NCI-H2227 treated with DMSO at 0.1 percent for 48 hours (cell line): ENCODE measurements around the gene PHKA2.

Experiments used
- DNase-seq: peaks from one replicate; lab custom pipeline; 2025; lab: John Stamatoyannopoulos, UW

Gene PHKA2

DNA sequence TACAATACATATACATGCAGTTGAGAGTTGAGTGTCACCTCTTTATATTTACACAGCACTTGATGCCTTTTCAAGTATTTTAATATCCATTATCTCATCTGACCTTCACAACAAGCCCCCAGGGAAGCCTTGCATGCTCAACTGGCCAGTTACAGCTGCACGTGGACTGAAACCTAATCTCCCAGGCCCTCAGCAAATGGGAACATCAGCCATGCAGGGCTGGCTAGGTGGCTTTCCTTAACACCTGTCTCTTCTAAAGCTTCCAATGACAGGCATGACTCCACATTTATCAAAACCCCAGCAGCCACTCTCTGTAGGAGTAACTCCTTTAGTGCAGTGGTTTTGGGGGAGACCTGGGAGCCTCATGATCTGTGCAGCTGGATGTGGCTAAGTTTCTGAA lies 56.4 kb downstream of the PHKA2 start:
- DNase-seq = peak; percentile 24

DNA sequence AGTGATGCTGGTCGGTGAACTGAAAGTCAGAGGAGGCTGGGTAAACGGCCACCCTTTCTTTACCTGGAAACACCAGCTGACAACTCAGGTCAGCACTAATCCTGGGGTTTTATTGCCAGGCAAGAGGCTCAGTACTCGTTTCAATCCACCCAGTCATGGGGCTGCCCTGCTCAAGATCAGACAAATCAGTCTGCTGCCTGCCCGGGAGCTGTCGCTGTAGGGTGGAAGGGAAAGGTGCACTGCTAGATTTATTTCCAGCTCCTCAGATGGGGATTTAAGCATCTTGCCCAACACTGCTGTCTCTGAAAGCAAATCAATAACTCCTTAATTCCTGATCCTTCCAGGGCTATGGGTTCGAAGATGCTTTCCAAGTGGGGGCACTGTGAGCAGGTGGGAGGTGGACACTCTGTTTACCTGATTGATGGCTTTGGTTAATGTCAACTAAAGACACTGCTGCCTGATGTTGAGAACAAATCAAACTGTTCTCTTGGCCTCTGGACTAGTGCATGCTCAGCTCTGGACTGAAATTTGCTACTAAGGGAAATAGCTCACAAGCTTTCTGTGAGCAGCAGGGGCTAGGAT lies 59.3 kb downstream of the PHKA2 start:
- DNase-seq = no peak

DNA sequence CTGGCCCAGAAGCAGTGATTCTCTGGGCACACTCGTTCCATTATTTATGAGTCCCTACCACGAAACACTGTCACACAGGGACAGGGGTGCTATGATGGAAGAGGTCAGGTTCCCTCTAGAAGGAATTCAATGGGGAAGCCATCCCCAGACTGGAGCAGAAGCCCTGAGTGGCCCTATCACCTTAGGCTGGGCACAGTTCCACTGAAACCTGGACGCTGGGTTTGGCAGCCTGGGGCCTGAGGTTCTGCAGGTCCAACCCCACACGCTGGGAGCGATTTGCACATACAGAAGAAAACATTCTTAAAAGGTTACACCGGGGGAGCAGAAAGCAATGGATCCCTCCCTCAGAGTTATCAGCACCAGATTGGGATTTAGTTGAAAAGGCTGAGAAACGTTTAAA lies 63.3 kb downstream of the PHKA2 start:
- DNase-seq = no peak

DNA sequence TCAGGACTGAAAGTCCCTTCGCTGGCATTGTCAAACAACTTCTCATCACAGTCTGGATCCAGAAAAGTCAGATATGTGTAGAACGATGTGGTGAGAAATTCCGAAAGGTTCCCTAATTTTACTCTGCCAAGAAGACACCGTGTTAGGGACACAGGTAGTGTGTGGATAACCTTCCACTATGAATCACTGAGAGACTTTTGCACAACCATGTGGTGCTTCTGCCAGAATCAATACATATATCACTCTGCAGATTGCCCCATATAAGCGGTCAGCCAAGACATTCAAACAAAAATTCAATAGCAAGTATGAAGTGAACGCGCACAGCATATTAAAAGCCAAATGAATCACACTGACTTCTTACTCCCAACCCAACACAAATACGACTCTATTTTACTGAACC lies 63.8 kb downstream of the PHKA2 start:
- no peak for DNase-seq

DNA sequence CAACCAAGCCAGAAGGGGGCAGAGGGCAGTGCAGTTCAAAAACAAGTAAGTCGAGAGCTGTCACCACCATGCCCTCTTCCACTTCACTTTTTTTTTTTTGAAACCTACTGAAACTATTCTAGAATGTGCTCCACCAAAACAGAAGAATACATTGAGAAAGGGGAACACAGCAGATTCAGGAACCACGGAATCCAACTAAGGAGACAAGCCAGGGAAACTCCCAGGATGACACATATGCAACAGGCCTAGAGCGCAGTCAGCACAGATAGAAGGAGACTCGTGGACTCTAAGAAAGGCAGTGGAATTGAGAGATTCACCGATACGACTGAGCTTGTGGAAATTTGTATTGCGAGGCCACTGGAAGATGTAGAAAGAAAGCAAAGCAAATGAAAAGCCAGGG lies 66.1 kb downstream of the PHKA2 start:
- no peak for DNase-seq

DNA sequence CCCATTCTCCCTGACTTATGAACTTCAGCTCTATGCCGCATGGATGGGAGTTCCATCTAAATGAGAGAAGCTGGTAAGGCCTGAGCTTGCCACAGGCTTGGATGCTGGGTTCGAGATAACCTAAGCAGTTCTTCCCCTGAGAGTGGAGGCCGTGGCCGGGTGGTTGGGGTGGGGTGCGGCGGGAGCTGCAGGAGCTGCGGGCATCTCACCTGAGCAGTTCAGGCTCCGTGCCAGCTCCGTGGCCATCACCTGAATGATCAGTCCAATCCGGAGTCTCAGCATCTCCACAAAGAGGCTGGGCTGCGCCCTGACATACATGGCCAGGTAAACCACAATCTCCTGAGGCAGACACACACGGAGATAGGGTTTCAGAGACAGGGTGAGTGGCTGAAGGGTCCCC lies 77.6 kb downstream of the PHKA2 start:
- no peak for DNase-seq

DNA sequence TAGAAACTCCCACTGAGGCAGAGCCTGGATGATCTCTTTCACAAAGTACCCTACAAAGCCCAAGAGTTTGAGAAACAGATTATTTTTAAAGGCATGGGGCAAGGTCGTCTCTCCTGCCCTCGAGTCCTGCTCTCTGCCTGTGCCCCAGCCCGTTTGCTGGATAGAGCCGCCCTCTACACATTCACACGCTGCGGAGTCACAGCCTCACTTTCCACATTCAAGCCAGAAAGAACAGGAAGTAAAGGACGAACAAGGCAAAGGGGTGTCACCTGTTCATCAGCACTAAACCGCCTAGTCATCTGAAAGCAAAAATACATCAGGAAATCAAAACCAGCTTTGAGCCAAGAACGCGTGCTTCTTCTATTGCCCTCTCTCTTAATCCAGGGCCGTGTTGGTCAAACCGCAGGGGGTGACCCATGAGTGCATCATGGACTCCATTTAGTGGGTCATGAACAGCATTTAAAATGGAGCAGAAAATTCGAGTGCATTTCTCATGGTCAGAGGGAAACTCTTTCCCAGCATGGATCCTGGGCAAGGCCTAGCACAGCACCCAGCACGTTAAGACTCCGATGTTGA lies 83.4 kb downstream of the PHKA2 start:
- DNase-seq = no peak

DNA sequence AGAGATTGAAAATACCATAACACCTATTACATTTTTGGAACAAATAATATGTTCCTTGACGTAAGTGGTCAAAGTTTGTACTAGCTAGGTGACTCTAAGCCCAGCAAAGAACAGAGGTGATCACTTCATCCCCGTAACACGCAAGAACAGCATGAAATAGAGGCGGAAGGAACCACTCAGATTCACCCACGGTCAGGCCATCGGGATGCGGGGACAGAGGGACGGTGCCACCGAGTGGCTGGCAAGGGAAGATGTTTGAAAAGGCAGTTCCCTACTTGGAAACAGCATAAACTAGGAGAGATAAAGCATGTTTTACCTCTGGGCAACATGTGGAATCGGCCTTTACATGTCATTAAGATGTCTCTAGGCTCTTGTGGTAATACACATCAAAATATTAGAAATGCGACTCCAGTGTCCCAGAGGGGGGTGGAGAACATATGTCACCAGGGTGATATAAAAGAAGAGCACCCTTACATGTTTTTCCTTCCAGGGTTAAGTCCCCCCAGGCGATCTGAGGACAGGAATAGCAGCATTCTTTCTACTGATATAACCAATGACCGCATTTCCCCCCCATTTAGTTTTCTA lies 84.0 kb downstream of the PHKA2 start:
- no peak for DNase-seq

DNA sequence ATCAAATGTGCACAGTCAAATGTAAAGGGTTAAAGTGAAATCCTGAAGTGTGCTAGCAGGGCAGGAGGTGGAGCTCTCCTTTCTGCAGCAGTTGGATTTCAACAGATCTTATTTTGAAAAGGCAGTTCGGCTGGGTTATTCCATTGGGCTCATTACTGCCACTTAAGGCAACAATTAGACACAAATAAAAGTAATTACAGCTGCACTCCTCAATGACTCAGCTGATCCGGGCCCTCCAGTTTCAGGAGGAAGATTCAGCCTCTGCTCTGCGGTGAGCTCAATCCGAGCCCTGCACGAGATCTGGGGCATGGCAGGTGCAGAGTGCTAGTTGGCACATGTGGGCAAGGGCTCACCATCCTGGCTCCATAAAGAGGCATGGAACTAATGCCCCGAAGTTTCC lies 85.4 kb downstream of the PHKA2 start:
- DNase-seq = no peak

DNA sequence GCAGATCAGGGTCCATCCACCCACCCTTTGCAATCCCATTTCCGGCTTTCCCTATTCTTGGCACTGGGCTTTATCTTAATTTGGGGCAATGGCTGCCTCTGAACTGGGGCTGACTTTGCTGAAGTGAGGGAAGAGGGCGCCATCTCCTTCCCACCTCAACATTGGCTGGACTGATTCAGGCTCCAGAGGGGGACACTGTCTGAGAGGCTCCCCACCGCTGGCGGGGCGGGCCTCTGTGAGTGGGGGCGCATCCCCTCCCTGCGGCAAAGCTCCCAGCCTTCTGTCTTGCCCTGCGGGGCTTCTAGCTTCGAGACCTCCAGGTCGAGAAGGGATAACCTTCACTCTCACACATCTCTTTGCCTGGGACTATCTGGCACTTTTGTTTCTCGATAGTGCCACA lies 85.8 kb downstream of the PHKA2 start:
- no peak for DNase-seq

DNA sequence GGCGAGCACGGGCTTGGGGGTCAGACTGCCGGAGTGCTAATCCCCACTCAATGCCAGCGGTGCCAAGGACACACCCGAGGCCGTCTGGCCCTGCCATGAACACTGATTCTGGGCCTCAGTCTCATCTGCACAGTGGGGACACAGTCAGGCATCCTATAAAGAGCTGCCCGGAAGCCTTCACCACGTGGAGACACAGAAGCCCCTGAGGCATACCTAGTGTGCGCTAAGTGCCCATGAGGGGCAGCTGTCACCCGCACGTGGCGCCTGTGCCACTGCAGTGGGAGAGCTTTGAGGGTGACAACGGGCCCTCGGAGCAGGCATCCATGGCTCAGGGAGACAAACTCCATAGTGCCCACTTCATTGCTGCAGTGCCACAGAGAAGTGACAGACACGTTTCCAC lies 86.3 kb downstream of the PHKA2 start:
- no peak for DNase-seq

DNA sequence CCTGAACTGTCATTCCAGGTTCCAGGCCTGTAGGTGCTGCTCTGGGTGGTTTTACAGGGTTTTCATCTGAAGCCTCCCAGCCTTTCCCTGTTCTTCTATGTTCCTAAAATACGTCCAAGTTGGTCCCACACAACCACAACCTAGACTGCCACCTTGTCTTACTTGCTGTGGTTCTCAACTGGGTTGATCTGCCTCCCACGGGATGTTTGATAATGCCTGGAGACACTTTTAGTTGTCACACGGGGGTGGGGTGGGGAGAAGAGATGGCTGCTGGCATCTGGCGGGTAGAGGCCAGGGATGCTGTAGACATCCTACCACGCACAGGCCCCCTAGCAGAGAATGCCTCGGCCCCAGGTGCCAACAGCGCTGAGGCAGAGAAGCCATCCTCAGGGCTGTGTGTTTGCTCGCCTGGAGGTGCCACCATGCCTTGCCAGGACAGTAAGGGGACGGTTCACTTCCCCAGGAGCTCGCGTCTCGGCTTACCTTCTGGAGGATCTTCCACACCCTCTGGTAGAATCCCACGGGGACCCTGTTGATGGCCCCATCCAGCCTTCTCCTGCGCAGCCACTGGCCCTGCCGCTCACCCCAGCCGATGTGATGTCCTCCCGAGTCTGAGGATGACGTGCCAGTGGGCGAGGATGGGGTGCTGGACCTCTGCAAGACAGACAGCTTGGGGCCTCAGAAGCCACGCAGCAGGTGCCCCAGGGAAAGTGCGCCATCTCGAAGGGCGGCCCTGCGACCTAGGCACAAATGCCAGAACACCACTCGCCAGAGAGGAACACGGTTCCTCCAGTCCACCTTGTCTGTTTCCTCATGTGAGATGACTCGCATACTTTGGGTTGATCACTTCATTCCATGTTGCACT lies 87.0 kb downstream of the PHKA2 start:
- DNase-seq = no peak

DNA sequence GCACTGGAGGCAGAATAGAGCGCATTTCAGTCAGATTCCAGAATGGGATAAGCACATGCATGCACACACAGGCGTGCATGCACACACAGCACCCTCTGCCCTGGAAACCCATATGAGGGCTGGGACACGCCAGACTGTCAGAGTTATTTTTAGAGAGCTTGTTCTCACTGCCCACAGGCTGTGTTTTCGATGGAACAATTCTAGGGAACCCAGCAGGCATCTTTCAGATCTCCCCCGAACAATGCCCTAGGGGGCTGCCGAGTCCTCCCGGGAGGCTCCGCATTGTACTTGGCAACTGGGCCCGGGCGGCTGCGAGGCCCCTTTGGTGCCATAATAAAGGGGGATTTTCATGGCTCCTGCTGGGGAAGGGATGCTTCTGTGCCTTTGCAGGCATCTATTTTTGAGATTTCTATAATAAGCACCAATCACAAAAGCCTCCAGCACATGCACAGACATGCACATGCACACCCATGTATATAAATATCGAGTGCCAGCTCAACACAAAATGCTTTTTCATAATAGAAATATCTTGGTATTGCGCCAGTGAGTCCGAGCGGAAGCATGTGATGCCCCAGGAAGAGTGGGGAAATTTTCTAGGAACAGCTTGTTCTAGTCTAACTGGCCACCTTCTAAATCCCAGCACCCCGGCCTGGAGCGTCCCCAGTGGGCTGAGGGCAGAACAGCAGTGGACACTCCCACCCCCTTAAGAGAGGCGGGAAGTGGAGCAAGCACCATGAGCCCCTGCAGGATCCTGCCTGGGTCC lies 88.5 kb downstream of the PHKA2 start:
- DNase-seq = no peak

DNA sequence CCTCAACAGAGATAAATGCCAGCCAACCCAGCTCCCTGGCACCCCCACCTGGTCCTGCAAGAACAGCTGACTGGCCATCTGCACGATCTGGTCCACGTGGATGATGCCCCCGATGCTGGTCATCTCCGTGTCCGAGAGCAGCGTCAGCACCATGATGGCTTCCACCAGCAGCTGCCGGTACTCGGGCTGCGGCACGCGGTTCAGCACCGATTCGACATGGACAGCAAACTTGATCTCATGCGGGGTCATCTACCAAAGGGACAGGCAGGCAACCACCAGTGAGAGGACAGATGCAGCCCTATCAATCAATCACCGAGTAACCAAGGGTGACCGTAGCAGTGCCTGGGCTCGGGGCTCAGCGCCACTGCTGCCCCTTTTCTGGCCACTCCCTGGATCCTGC lies 89.8 kb downstream of the PHKA2 start:
- no peak for DNase-seq

DNA sequence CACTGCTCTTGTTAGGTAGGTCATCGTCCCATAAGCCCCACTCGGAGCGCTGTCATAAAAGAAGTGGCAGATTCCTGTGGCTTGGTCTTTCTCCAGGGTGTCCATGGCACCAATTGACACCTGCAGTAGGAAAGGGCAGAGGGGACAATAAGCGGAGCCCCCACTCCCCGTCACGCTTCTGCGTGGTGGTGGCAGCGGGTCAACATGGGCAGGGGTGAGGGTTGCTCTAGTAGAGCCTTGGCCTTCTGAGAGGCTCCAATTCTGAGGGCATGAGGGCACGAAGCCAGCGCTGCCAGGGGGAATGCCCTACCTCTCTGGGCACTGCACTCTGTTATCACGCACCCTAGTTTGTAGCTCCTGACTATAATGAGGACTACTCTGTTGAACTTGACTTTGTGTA lies 90.4 kb downstream of the PHKA2 start:
- DNase-seq = no peak

DNA sequence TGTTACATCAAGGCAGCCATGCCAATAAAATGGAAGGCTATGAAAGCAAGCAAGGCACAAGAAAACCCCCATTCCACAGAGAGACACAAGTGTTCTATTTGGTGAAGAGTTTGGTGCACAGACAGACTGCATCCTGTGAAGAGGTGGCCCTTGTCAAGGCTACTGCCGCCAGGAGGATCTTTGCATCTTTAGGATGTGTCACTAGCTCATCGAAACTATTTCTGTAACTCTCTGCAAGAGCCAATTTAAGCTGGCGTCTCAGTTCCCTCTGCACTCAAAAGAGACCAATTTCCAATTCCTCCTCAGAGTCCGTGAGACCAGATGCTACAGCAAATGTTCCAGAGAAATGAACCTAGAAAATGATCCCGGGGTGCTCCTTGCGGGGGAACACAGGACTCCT lies 91.0 kb downstream of the PHKA2 start:
- no peak for DNase-seq

DNA sequence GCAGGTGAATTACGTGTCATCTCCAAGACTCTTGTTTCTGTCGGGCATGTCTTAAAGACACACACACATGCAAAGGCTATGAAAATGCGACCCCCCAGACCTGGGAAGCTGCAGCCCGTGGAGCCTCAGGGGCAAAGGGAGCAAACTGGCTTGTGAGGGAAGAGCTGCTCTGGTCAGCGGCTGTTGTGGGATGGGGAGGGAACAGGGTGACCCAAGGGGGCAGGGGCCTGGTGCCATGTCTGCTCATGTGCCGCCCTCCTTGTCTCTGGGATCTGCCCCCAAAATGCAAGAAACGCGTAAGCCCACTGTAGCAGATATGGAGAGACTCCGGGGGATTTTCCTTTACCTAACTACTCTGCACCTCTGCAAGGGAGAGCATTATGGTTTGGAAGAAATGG lies 92.4 kb downstream of the PHKA2 start:
- DNase-seq = no peak

DNA sequence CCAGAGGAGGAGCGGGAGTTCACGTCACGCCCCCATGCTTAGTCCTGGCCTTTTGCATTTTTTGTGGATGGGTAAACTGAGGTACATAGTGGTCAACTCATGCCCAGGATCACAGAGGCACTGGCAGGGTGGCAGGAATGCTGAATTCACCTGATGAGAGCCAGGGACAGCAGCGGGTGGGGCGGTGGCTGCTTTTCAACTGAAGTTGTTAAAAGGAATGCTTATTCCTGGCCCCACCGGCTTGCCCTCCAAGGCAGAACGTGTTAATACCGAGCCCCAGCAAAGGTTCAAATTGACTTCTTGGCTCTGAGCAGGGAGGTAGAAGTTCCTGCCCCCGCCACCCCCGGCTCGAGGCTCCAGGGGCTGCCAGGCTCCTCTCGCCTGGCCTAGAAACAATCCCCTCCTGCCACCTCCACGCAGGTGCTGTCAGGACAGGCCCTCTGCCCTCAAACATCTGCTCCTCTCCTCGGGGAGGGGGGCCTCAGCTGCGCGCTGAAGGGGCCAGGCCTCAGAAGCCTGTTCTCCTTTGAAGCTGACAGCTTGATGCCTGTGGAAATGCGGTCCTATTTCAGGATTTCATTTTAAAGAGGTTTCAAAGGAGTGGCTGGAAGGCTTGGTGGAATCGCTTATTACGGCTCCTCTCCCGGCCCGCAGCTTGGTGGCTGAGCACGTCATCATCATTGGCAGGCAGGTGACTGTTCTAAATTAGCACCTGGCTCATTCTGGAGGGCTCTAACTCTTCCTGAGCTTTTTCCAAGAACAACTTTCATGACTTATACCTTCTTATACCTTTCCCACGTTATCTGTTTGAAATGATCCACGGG lies 93.0 kb downstream of the PHKA2 start:
- DNase-seq = peak; percentile 23

DNA sequence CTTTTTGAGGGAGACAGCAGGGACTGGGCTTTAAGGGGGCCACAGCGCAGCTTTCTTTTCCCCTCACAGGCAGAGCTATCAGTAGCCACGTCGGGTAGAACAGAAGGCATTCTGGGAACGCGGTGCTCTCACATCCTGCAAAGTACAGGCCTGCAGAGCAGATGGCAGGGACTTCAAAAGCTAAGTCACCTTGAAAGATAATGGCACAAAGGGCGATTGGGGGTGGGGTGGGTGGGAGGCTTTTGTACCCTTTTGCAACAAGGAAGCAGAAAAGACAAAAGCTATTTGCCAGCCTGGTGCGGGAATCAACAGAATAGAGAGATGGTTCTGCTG lies 93.9 kb downstream of the PHKA2 start:
- DNase-seq = no peak

DNA sequence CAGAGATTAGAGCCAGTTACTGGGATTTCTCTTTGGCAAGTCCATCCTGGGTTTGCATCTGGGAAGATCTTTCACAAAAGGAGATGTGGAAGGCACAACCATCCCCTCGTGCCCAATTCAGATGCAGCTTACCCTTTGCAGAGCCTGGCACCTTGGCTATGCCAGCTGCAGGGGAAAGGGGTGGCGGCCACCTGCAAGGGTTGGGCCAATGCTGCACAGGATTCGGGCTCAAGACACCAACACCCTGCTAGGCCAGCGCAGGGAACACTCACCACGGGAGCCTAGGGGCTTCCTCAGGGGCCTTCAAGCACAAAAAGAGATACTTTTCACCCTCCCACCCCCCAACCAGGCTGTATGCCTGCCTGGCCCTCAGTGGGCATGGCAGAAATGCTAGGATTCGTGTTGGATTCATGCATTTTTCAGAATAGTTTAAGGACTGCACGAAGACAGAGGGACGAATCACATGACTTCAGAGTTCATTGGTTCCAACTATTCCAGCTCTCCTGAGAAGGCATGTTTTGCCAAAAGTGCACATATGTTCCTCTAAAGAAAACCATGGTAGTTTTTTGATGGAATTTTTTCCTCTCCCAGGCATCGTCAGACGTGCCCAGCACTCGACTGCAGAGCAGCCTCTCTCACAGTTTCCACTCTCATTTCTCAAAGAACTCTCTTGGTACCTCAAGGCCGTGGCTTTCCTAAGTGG lies 94.4 kb downstream of the PHKA2 start:
- DNase-seq = no peak

DNA sequence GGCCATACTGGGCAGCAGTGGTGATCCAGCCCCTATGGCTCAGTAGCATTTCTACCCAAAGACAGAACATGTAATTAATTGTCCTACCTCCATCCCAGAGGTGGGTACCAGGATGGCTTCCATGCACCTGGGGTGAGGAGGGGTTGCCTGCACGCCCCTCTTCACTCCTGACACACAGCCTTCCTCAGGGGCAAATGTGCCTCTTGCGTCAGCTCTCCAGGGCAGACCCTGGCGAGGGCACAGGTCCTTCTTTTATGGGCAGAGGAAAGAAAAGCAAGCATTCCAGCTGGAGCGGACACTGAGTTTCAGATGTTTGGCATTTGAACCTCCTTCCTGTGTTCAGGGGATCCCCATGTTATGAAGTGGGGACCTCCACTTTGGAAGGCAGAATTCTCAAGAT lies 95.6 kb downstream of the PHKA2 start:
- no peak for DNase-seq
